Hematopoietic multipotent progenitor cell treated with erythropoietin and hydrocortisone succinate and interleukin-3 and kit ligand, for 8 days (in vitro differentiated cells): Measurements from ENCODE around the gene CROCC2.

Experiments
- DNase-seq: peaks from one replicate; pipeline ENCODE4 v3.0.0-alpha.2; 2015

Gene CROCC2

DNA sequence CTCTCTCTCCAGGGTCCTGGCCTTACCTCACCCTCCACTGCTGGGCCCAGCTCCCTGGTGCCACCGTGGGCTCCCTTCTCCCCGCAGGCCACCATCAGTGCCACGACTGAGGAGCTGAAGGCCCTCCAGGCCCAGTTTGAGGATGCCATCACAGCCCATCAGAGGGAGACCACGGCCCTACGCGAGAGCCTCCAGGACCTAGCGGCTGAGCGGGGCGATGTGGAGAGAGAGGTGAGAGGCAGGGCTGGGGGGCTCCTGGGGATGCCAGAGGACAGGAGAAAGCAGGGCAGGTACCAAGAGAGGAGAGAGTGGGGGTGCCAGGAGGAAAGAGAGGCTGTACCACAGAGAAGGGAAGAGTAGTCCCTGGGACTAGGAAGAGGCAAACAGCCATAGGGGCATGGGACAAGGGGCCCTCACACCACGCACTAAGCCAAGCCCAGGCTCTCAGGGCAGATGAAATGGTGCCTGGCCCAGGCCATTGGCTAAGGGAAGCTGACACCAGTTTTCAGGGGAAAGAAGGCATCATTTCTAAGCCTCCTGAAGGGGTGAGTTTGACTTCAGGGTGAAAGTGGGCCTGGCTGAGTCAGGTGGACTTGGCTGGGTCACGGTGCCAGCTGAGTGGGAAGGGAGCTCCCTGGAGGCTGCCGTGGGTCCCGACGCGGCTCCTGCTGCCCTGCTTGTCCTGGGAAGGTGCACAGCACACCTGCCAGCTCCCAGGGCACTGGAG is 53.2 kb downstream of the CROCC2 start:
- no peak for DNase-seq

DNA sequence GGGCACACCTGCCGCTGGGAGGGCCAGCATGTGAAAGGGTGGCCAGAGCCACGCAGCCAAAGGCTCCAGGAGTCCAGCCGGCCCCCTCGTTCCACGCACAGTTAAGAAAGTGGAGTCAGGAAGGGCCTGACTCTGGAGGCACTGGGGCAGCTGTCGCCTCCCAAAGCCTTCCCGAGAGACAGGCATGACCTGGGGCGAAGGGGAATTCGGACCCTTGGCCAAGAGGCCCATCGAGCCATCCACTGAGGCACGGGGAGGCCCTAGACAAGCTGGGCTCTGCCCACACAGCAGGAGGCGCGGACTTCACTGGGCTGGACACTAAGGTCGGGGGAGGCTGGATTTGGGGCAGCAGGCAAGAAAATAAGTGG is 53.8 kb downstream of the CROCC2 start:
- DNase-seq: no peak

DNA sequence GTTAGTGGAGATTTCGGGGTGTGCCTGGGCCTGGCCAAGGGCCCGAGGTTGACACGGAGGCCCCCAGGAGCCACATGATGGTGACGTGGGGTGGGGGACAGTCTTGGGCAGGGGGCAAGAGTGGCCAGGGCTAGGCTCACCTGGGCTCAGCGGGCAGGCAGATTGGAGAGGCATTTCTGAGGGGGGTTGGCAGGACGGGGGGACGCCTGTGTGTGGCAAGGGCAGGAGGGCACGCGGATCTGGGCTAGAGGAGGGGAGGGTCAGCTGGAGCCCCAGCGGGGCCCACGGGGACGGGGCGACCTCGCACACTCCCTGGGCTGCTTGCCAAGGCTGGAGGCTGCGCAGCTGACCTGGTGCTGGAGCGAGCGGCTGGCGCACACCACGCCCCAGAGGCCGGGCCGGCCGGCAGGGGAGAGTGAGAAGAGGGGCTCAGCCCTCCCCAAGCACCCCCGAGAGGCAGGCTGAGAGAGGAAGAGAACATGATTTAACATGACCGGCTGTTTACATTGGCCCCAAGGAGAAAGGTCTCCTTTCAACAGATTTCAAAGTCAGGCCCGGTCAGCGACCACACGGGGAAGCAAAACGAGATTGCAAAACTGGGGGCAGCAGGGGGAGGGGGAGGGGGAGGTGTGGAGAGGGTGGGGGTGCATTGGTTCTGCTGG is 54.3 kb downstream of the CROCC2 start:
- no peak for DNase-seq

DNA sequence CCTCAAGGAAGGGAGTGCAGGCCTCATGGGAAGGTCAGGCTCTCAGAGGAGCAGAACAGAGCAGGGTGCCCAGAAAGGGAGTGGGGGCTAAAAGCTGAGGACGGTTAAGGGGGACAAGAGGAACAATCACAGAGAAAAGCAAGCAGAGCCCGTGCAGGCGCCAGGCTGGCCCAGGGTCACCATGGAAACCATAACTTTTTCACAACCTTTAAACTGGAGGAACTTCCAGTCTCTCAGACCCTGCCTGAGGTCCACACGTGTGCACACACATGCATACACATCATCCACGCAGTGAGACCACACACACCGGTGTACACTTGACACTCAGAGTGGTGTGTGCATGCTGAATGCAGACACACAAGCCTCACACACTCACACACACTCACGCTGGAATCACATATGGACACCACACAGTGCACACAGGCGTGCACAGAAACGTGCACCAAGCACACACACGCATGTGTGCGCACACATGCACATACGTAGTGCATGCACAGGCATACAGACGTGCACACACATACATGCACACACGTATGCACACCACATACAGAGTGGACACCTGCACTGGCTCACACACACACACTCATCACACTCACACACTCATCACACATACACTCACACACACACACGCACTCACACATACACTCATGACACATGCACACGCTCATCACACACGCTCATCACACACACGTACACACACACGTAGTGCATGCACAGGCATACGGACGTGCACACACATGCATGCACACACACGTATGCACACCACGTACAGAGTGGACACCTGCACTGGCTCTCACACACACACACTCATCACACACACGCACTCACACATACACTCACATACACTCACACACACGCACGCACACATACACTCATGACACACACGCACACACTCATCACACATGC is 55.1 kb downstream of the CROCC2 start:
- DNase-seq: no peak

DNA sequence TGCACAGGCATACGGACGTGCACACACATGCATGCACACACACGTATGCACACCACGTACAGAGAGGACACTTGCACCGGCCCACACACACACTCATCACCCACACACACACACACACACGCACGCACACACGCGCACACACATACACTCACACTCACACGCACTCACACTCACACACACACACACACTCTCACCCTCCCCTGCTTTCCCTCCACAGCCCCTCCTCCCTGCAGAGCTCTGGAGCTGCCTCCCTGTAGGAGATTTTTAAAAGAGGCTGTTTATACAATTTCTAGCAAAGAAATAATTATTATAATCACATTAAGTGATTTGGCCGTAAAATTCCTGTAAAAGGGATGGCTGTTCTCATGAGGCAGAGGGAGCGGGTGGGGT is 55.8 kb downstream of the CROCC2 start:
- no peak for DNase-seq

DNA sequence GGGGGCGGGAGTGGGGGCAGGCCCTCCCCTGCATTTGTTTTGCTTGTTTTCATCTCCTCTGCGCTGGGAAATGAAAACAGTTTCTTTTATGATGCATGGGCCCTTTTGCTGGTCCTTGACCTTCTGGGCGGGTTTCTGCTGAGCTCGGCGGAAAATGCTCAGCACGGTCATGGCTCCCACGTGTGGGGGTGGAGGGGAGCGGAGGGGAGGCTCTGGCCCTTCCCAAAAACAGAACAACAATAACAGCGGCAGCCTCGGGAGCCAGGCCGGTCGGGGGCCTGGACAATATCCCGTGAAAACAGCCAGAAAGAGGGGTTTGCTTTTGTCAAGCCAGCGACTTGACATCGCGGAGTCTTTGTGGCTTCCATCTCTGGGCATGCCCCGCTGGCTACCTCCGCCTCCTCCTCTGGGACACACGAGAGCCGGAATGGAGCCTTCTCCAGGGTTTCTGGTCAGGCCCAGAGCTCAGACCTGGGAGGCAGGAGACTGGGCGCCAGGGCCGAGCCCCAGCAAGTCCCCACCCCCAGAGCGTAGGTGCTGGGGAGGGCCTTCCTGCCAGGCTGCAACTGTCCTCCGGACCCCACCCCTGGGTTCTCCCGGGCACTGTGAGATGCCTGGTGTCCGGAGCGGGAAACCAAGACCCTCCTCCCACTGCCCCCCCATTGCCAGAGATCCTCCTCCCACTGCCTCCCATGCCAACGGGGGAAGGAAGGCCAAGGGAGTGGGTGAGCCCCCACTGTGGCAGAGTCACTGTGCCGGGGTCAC is 56.3 kb downstream of the CROCC2 start:
- DNase-seq: no peak

DNA sequence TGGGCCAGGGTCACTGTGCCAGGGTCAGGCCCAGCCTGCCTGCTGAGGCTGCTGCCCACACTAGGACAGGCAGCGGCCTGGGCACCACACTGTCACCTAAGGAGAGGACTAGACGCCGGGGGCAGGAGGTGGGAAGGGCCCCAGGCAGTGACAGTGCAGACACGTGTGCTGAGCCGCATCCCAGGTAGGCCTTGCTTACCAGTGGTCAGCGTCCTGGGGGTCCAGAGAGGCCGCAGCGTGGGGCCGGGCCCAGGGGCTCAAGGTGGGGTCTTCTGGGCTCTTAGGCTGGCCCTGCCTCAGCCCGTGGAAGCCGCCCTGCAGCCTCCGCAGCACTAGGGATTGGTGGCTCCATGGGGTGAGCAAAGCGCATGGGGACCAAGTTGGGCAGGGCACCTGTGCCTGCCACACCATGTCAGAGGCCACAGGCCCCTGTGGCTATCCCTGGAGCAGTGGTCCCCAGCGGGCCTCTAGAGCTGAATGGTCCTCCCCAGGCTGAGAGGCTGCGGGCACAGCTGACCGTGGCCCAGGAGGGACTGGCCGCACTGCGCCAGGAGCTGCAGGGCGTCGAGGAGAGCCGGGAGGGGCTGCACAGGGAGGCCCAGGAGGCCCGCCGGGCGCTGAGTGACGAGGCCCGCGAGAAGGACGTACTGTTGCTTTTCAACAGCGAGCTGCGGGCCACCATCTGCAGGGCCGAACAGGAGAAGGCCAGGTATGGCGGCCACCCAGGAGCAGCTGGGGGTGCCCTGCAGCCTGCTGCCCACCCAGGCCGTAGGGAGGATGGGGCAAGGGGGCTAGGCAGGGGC is 57.1 kb downstream of the CROCC2 start:
- DNase-seq: no peak

DNA sequence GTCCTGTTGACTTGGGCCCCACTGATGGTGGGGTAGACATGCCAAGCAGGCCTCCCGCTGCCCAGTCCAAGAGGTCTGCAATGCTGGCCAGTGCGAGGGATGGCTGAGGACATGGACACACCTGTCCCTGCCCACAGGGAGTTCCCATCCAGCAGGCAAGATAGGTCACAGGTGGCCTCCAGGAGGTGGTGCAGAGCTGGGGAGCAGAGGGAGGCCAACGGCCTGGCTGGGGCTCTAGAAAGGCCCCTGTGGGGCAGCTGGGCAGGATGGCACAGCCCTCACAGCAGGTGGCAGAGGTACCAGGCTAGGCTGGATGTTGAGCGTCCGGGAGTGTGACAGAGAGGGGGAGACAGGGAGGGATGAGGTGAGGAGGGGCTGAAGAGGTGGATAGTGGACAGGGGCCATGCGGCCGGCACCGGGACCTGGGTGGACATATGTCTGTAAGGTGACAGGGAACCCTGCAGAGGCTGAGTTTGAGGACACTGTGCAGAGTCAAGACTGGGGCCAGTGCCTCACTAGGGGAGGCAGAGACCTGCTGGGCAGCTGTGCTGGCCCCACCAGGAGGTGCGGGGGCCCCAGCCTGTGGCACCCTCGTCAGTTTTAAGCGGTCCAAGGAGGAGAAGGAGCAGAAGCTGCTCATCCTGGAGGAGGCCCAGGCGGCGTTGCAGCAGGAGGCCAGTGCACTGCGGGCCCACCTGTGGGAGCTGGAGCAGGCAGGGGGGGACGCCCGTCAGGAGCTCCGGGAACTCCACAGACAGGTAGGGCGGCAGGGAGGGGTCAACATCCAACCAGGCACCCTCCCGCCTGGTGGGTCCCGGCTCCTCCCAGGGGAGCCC is 58.0 kb downstream of the CROCC2 start:
- no peak for DNase-seq

DNA sequence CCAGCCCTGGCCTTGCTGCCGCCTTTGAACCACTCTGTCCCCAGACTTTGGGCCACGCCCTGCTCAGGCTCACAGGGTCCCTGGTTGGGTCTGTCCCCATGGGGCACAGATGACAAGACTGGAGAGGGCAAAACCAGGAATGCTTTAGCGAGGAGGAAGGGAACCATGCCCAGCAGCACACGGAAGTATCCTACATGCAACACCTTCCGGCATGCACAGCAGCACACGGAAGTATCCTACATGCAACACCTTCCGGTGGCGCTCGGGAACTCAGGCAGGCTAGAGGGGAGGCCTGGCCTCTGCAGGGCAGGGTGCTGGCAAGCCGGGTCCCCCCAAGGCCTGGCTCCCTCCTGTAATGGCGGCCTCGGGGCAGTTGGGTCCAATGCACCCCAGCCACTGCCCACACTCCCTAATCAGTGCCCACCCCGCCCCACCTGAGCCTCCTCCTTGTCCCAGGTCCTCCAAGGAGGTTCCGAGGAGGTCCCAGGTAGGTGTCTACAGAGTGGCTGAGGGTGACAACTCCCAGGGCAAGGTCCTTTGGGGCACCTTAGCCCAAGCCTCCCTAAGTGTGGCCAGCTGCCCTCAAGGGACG is 58.7 kb downstream of the CROCC2 start:
- DNase-seq: no peak

DNA sequence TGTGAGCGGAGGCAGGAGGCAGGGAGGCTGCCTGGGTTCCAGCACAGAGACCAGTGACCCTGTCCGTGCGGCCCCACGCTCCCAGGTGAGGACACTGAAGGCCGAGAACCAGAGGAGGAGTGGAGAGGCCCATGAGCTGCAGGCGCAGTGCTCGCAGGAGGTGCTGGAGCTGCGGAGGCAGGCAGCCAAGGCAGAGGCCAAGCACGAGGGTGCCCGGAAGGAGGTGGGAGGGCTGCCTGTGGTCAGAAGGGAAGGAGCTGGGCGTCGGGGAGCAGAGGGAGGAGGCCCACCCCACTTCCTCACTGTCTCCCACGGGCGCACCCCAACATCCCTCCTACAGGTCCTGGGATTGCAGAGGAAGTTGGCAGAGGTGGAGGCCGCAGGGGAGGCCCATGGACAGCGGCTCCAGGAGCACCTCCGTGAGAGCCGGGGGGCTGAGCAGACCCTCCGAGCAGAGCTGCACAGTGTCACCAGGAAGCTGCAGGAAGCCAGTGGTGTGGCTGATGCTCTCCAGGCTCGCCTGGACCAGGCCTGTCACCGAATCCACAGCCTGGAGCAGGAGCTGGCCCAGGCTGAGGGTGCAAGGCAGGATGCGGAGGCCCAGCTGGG is 59.3 kb downstream of the CROCC2 start:
- DNase-seq: no peak

DNA sequence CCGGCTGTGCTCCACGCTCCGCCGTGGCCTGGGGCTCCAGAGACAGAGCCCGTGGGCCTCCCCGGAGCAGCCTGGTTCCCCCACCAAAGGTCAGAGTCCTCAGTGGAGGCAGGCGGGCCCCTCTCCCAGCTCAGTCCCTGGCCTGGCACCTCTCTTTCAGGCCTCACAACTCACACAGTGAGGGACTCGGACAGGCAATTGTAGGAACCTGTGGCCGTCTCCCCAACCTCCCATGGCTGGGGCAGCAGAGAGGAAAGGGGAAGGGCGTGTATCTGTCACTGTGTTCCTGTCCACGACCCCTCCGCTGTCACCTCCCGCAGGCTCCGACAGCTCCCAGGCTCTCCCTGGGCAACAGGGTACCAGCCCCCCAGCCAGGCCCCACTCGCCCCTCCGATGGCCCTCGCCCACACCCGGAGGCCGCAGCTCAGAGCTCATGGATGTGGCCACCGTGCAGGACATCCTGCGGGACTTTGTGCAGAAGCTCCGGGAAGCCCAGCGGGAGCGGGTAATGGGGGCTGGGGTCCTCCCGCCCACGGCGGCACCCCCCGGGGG is 59.8 kb downstream of the CROCC2 start:
- DNase-seq: no peak

DNA sequence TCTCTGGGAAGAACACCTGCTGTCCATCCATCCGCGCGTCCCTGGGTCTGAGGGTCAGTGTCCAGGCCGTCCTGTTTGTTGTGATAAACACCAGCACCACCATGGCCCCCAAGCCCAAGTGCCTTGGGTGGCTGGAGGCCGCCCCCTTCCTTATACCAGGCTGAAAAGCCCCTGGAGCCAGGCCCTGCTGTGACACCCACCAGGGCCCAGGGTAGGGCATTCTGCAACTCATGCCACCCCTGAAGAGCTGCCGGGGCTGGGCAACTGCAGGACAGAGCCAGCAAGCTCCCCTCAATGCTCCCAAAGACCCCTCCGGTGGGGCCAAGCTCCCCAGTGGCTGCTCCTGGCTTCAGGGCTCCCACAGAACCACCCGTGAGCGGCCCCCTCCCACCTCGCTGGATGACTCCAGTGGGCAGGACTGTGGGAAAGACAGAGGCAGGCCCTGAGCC is 60.3 kb downstream of the CROCC2 start:
- no peak for DNase-seq

DNA sequence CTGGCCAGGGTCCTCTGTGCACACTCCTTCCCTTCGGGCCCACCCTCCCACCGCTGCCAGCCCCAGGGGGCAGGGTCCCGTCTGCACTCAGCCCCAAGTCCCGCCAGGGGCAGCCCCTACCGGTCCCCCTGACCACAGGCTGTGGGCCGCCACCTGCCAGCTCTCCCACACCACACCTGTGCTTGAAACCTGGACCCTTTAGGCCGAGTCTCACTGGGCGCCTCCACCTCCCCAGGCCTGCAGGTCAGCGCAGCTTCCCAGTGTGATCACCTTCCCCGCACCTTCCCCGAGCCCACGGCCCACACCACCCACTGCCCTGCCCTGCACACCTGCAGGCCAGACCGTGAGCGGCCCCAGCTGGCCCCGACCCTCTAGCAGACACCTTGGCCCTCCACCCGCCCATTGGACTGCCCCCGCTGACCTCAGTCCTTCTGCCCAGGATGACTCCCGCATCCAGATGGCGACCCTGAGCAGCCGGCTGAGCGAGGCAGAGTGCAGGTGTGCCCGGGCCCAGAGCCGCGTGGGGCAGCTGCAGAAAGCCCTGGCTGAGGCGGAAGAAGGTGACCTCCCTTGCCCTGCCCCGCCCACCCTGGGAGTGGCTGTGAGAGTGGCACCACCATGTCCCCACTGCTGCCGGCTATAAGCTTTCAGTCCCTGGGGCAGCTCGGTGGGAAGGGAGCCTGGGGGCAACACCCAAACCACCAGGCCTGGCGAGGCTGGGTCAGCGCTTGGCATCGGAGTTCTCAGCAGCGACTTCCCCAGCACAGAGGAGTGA is 61.0 kb downstream of the CROCC2 start:
- no peak for DNase-seq

DNA sequence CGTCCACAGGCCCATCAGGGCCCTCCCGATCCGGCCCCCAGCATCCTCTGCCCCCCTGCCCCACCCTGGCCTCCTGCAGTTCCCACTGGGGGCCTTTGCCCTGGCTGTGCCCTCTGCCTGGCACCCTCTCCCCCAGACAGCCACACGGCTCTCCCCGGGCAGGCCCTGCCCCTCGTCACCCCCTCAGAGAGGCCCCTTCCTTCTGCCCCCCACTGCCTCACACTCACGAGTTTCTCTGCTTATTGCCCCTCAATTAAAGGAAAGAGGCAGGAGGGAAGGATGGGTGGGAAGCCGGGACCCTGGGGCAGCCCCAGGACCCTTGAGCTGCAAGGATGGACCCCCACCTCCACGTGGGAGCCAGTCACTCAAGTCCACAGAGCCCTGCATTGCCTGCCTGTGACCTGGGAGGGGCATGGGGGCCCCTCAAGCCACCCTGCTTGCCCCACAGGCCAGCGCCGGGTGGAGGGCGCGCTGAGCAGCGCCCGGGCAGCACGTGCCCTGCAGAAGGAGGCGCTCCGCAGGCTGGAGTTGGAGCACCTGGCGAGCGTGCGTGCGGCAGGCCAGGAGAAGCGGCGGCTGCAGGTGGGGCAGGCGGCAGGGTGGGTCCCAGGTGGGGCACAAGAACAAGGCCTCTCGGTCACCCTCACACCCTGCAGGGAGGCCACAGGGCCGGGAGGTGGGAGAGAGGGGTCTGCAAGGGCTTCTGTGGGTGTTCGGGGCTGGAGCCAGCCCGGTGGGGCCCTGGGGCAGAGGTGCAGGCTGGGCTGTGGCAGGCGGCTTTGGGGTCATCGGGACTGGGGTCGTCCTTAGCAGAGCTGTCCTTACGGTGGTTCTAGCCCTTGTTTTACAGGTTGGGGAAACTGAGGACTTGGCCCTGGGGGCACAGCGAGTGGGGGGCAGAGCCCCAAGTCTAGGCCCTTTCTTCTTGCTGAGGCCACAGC is 61.8 kb downstream of the CROCC2 start:
- no peak for DNase-seq

DNA sequence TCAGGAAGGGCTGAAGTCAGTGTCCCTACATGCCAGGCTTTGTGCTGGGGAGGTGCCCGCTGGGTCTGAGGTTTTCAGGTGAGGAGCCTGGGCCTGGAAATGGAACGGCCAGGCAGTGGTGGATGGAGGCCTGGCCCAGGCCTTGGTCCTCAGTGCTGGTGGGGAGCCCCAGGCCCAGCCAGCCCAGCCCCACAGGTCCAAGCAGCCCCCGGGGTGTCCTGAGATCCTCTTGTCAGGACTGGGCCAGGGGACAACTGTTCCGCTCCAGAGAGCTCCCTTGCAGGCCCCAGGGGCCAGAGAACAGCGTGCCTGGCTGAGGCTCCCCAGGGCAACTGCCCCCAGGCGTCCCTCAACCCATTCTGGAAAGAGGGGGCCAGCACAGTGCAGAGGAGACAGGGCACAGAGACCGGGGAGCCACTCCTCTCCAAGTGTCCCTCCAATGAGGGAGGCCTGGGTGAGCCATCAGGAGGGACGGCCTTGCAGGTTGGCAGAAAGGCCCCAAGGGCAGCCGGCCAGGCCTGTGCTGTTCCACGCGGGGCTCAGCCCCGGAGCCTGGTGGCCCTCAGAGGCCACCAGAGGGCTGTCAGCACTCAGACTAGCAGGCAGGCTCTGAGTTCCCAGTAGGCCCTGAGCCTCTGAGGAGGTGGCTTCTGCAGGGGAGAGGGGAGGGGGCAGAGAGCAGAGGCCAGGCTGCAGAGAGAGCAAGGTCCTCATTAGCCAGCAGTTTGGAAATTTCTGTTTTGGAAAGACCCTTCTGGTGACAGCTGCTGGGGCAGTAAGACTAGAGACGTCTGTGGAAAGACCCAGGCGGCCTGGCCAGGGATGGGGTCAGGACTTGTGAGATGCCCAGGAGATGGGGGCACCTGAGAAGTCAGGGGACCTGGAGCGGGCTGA is 62.8 kb downstream of the CROCC2 start:
- DNase-seq: no peak

DNA sequence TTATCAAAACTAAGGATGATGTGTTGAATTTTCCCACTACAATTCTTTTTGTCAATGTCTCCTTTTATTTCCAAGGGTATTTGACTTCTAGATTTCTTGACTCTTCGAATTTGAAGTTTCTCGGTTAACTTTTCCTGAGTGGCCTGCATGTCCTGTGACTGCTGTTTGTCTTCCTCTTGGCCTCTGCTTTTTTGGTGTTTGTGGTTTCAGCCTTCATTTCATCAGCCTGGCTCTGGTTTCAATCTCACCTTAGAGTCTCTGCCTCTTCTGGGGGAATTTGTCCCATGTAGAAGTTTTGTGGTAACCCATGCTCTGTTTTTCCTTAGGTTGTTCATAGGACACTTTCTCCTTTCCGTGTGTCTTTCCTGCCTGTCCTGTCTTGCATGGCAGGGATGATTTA is 64.0 kb downstream of the CROCC2 start:
- DNase-seq: no peak

DNA sequence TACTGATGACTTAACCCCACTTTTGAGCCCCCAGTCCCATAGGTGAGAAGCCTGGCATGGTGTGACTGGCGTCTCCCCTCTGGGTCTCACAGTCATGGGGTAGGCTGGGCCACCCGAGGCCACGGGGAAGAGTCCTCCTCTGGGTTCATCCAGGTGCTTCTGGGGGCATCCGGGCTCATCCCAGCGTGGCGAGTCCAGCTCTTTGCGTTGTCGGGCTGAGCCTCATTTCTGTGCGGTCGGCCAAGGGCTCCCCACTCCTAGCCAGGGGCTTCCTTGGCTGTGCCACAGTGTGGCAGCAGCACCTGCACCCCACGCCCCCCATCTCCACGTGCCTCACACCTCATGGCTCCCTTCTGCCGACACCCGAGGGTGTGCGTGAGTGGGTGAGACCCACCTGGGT is 64.7 kb downstream of the CROCC2 start:
- DNase-seq: no peak
